Bronchial epithelial cell (primary cell): ENCODE results near the gene AIFM1. TPM values are rescaled to one million over a fixed set of nuclear protein-coding genes. Genes with fewer than 3 reads are reported as not detected.
"Not testable (repeated sequence)": the region's sequence is repeated elsewhere in the genome, so short reads cannot be mapped to it uniquely, and the experiment has no call there.

Source experiments
- DNase-seq: peaks from one replicate; pipeline ENCODE4 v3.0.0-alpha.2; 2010; ENCODE audit warnings: low read depth
- FAIRE-seq: peaks from 2 replicates; lab custom pipeline; 2011; peaks lifted over from hg19 to GRCh38; lab: Jason Lieb, UNC
- H3K27me3 ChIP-seq: 2 replicates; pipeline ENCODE4 v1.5.1; 2011; ENCODE audit warnings: low read length; ENCODE audit not compliant: control insufficient read depth, insufficient read depth
- H3K36me3 ChIP-seq: 2 replicates; pipeline ENCODE4 v1.5.1; 2011; ENCODE audit warnings: low read length; ENCODE audit not compliant: control insufficient read depth, insufficient read depth
- H3K4me3 ChIP-seq: 2 replicates; pipeline ENCODE4 v1.5.1; 2011; ENCODE audit warnings: mild to moderate bottlenecking, low read depth, low read length, control low read depth
- CTCF ChIP-seq: IDR thresholded peaks from 2 replicates; pipeline ENCODE4 v1.5.1; 2011; ENCODE audit warnings: mild to moderate bottlenecking, moderate library complexity, low read length, control low read depth, inconsistent platforms; ENCODE audit not compliant: insufficient read depth, severe bottlenecking
- total RNA-seq: library from RNA; depleted of rRNA; stranded (reverse); fragments of >200 nt; gene quantifications from 2 replicates; pipeline ENCODE4 v1.2.1, GENCODE V29; 2014

The AIFM1 gene
- total RNA-seq, 1 donor from 2014 or later, result 26.6 TPM

GRCh38 chrX:130118441-130119311 lies 47.0 kb downstream of the AIFM1 start:
- no peak for TF ChIP-seq CTCF
- FAIRE-seq, result no peak
- Histone ChIP-seq H3K36me3 (no peaks in the 10 kb centered on the region), H3K4me3 (no peak overlapping the region), H3K27me3 (no peaks in the 10 kb centered on the region)
- DNase-seq, result peak; percentile 60

GRCh38 chrX:130117166-130117565 lies 48.5 kb downstream of the AIFM1 start:
- no peak for TF ChIP-seq CTCF
- H3K27me3 ChIP-seq, result no peaks in the 10 kb centered on the region
- no peaks in the 10 kb centered on the region for H3K36me3 ChIP-seq
- DNase-seq (no peak), FAIRE-seq (no peak)
- no peak overlapping the region for H3K4me3 ChIP-seq

DNA sequence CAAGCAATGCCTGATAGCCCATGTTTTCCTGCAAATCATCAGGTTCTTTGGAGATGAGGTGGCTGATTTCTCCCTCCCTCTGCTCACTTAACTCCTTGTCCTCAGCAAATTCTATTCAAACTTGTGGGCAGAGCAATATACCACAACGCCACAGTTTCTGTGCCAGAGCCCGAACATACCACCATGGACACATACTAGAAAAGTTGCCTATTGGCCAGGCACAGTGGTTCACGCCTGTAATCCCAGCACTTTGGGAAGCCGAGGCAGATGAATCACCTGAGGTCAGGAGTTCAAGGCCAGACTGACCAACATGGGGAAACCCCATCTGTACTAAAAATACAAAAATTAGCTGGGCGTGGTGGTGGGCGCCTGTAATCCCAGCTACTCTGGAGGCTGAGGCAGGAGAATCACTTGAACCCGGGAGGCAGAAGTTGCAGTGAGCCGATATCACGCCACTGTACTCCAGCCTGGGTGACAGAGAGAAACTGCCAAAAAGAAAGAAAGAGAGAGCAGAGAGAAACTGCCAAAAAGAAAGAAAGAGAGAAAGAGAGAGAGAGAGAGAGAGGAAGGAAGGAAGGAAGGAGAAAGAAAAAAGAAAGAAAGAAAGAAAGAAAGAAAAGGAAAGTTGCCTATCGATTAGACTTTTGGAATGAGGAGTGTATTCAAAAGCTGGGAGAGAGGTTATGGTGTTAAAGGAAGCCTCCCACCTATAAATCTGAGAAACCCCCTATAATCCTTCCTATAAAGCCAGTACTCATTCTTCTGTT lies 50.3 kb downstream of the AIFM1 start:
- not testable (repeated sequence) for H3K27me3 ChIP-seq, FAIRE-seq, H3K4me3 ChIP-seq, DNase-seq, H3K36me3 ChIP-seq

DNA sequence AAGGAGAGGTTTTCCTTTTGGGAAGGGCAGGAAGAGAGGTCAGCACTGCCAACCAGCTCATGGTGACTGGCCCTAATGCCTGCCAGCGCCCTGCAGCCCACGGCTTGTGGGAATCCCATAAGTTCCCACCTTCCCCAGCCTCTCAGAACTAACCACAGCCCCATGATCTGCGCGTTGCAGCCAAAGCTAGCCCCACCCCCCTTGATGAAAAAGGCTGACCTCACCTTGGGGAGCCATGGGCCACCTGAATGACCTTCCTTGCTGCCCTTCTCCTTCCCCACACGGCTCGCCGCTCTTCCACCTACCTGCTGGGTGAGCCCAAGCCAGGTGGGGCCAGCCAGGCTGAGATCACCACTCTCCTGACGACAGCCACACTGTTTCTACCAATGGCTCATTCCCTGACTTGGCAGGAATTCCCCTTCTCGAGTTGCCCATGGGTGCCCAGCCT lies 51.5 kb downstream of the AIFM1 start:
- FAIRE-seq (no peak), DNase-seq (peak; percentile 80)
- H3K27me3 ChIP-seq, result no peaks in the 10 kb centered on the region
- H3K4me3 ChIP-seq, result peak overlapping the region; percentile 27
- TF ChIP-seq CTCF, result no peak
- H3K36me3 ChIP-seq, result no peaks in the 10 kb centered on the region

GRCh38 chrX:130111220-130112154 lies 54.2 kb downstream of the AIFM1 start:
- FAIRE-seq, result no peak

More at GRCh38 chrX:130111220-130112154, 54.2 kb downstream of the AIFM1 start:
- Histone ChIP-seq H3K36me3 (no peaks in the 10 kb centered on the region), H3K27me3 (no peaks in the 10 kb centered on the region), H3K4me3 (peak overlapping the region; percentile 60)
- peak; percentile 60 for DNase-seq
- no peak for TF ChIP-seq CTCF
